Chondrocyte (in vitro differentiated cells): ENCODE measurements around the gene RASAL2. TPM values are rescaled to one million over a fixed set of nuclear protein-coding genes. Genes with fewer than 3 reads are reported as not detected.
"Not testable (repeated sequence)": the region's sequence is repeated elsewhere in the genome, so short reads cannot be mapped to it uniquely, and the experiment has no call there.

ENCODE experiments used
- DNase-seq: peaks from one replicate; pipeline ENCODE4 v3.0.0; 2021; ENCODE audit warnings: mixed read lengths, low spot score
- H3K27ac Mint-ChIP-seq: one replicate; pipeline ENCODE4 v1.8.0; 2021; ENCODE audit warnings: mild to moderate bottlenecking, moderate library complexity, mixed read lengths; ENCODE audit not compliant: unreplicated experiment
- H3K27me3 Mint-ChIP-seq: 2 replicates; pipeline ENCODE4 v1.8.0; 2021; ENCODE audit warnings: low read depth, mixed read lengths
- H3K36me3 Mint-ChIP-seq: 2 replicates; pipeline ENCODE4 v1.8.0; 2021; ENCODE audit warnings: low read depth, mixed read lengths
- H3K4me1 Mint-ChIP-seq: 2 replicates; pipeline ENCODE4 v1.8.0; 2021; ENCODE audit warnings: low read depth, mild to moderate bottlenecking, mixed read lengths
- H3K4me3 Mint-ChIP-seq: one replicate; pipeline ENCODE4 v1.8.0; 2021; ENCODE audit warnings: mild to moderate bottlenecking, moderate library complexity, mixed read lengths; ENCODE audit not compliant: unreplicated experiment
- H3K9me3 Mint-ChIP-seq: 2 replicates; pipeline ENCODE4 v1.8.0; 2021; ENCODE audit warnings: low read depth, mixed read lengths
- CTCF ChIP-seq: fragments of 200-600 bp; sonication (generic); IDR thresholded peaks from 2 replicates; pipeline ENCODE4 v1.5.0; 2021; ENCODE audit warnings: antibody characterized with exemption, mild to moderate bottlenecking, moderate library complexity
- total RNA-seq: library from RNA; stranded (reverse); gene quantifications from 3 replicates; pipeline ENCODE4 v1.2.1, GENCODE V29; 2021

RASAL2 gene
- total RNA-seq, 1 donor from 2014 or later = 40.1 TPM

GRCh38 chr1:178385662-178386061 is 291.8 kb downstream of the RASAL2 start:
- no peaks in the 10 kb centered on the region for H3K36me3 Mint-ChIP-seq
- H3K4me3 Mint-ChIP-seq = no peak overlapping the region
- H3K9me3 Mint-ChIP-seq = no peaks in the 10 kb centered on the region
- no peaks in the 10 kb centered on the region for H3K27me3 Mint-ChIP-seq
- no peak overlapping the region for H3K27ac Mint-ChIP-seq
- TF ChIP-seq CTCF = no peak
- H3K4me1 Mint-ChIP-seq = peaks cover 46% of the 10 kb centered on the region
- no peak for DNase-seq

- no peak for TF ChIP-seq CTCF
- DNase-seq = no peak
- peaks cover 1% of the 10 kb centered on the region for H3K36me3 Mint-ChIP-seq
- peaks cover 36% of the 10 kb centered on the region for H3K4me1 Mint-ChIP-seq
- peak overlapping the region; percentile 13 for H3K4me3 Mint-ChIP-seq
- no peaks in the 10 kb centered on the region for H3K27me3 Mint-ChIP-seq
- no peaks in the 10 kb centered on the region for H3K9me3 Mint-ChIP-seq
- peak overlapping the region; percentile 78 for H3K27ac Mint-ChIP-seq
These were observed 294.7 kb downstream of the RASAL2 start for GRCh38 chr1:178388418-178389145.

GRCh38 chr1:178389441-178389840 is 295.5 kb downstream of the RASAL2 start:
- Mint-ChIP-seq H3K27me3 (no peaks in the 10 kb centered on the region), H3K27ac (peak overlapping the region; percentile 78), H3K36me3 (peaks cover 2% of the 10 kb centered on the region), H3K4me3 (no peak overlapping the region), H3K9me3 (no peaks in the 10 kb centered on the region), H3K4me1 (peaks cover 35% of the 10 kb centered on the region)
- no peak for DNase-seq
- TF ChIP-seq CTCF = no peak

DNA sequence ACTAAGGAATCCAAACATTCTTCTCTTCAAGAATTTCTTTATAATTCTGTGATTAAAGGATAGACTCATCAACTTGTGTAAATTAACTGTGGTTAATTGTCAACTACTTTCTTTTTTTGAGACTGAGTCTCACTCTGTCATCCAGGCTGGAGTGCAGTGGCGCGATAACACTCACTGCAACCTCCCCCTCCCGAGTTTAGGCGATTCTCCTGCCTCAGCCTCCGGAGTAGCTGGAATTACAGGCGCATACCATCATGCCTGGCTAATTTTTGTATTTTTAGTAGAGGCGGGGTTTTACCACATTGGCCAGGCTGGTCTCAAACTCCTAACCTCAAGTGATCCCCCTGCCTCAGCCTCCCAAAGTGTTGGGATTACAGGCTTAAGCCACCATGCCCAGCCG is 296.4 kb downstream of the RASAL2 start:
- not testable (repeated sequence) for DNase-seq, H3K36me3 Mint-ChIP-seq, H3K9me3 Mint-ChIP-seq, H3K4me3 Mint-ChIP-seq, H3K27me3 Mint-ChIP-seq
- H3K27ac Mint-ChIP-seq = peak overlapping the region; percentile 12
- H3K4me1 Mint-ChIP-seq = peaks cover 35% of the 10 kb centered on the region

- no peaks in the 10 kb centered on the region for H3K9me3 Mint-ChIP-seq
- DNase-seq = no peak
- no peaks in the 10 kb centered on the region for H3K27me3 Mint-ChIP-seq
- TF ChIP-seq CTCF = no peak
- H3K4me1 Mint-ChIP-seq = peaks cover 30% of the 10 kb centered on the region
- H3K4me3 Mint-ChIP-seq = no peak overlapping the region
- H3K27ac Mint-ChIP-seq = no peak overlapping the region
- H3K36me3 Mint-ChIP-seq = peaks cover 2% of the 10 kb centered on the region
These were observed 299.5 kb downstream of the RASAL2 start for GRCh38 chr1:178393370-178393769.

DNA sequence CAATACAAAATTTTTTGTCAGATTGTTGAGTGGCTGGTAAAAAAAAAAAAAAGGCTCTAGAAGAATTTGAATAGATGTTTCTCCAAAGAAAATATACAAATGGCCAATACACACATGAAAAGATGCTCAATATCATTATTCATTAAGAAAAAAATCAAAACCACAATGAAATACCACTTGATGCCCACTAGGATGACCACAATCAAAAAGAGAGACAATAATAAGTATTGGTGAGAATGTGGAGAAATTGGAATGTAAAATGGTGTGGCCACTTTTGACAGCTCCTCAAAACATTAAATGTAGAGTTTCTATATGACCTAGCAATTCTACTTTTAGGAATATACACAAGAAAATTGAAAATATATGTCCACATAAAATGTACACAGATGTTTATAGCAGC is 302.9 kb downstream of the RASAL2 start:
- H3K27me3 Mint-ChIP-seq = no peaks in the 10 kb centered on the region
- no peak for DNase-seq
- peaks cover 4% of the 10 kb centered on the region for H3K4me1 Mint-ChIP-seq
- peak; percentile 35 for TF ChIP-seq CTCF
- no peak overlapping the region for H3K4me3 Mint-ChIP-seq
- peaks cover 2% of the 10 kb centered on the region for H3K36me3 Mint-ChIP-seq
- no peaks in the 10 kb centered on the region for H3K9me3 Mint-ChIP-seq
- no peak overlapping the region for H3K27ac Mint-ChIP-seq
